Upper lobe of right lung (tissue), 1 donor: ENCODE measurements around the gene VPS18. TPM values are rescaled to one million over a fixed set of nuclear protein-coding genes. Genes with fewer than 3 reads are reported as not detected.

Experiments used
- ATAC-seq: fragments of 200-7000 bp; cut with Tn5 transposase; one replicate; pipeline ENCODE4 v1.9.1; 2020; ENCODE audit warnings: mild to moderate bottlenecking, moderate library complexity
- DNase-seq: peaks from one replicate; pipeline ENCODE4 v3.0.0-alpha.2; 2020
- H3K27ac ChIP-seq: fragments of 200-600 bp; one replicate; pipeline ENCODE4 v1.8.0; 2022
- H3K27me3 ChIP-seq: fragments of 200-600 bp; one replicate; pipeline ENCODE4 v1.8.0; 2022; ENCODE audit warnings: mild to moderate bottlenecking
- H3K36me3 ChIP-seq: fragments of 200-600 bp; one replicate; pipeline ENCODE4 v1.8.0; 2022
- H3K4me1 ChIP-seq: fragments of 200-600 bp; one replicate; pipeline ENCODE4 v1.8.0; 2022
- H3K4me3 ChIP-seq: fragments of 200-600 bp; one replicate; pipeline ENCODE4 v1.8.0; 2022; ENCODE audit warnings: mild to moderate bottlenecking
- H3K9me3 ChIP-seq: fragments of 200-600 bp; one replicate; pipeline ENCODE4 v1.8.0; 2022
- CTCF ChIP-seq: fragments of 200-600 bp; IDR thresholded peaks from one replicate; pipeline ENCODE4 v1.8.0; 2022; ENCODE audit warnings: antibody characterized with exemption
- intact Hi-C: fragments of 100-400 bp; cut with DNase I; formaldehyde crosslinking; loops from one replicate; pipeline ENCODE4 v1.11.0; 2022
- total RNA-seq: library from RNA; stranded (reverse); fragmentation: NEBNext Ultra II Directional; extraction: Animal tissue kit (Norgen Biotek cat#: 25700); gene quantifications from one replicate; pipeline ENCODE4 v1.2.1, GENCODE V29; 2021
- donor health status: DM: no; HTN: yes; CAD: no; lungs with severe emphysema.

Gene VPS18
- total RNA-seq, 1 donor from 2014 or later = 24.5 TPM

DNA sequence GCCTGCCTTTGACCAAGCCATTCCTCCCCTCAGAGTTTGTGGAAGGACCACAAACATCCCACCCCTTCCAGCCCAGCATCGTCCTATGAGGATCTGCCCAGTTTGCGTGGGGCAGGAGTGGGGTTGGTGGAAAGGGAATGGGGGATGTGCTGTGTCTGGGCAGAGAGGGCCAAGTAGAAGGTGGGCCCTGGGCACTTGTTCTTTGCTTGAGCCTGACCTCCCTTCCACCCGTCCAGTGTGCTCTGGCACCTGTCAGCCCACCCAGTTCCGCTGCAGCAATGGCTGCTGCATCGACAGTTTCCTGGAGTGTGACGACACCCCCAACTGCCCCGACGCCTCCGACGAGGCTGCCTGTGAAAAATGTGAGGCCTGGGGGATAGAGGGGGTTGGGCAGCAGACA lies 40.1 kb upstream of the VPS18 start:
- no peak overlapping the region for H3K4me3 ChIP-seq
- TF ChIP-seq CTCF = no peak
- H3K9me3 ChIP-seq = no peaks in the 10 kb centered on the region
- H3K27me3 ChIP-seq = no peaks in the 10 kb centered on the region
- H3K27ac ChIP-seq = no peak overlapping the region
- H3K4me1 ChIP-seq = no peaks in the 10 kb centered on the region
- DNase-seq = no peak
- intact Hi-C loops = no loop called here
- peaks cover 34% of the 10 kb centered on the region for H3K36me3 ChIP-seq
- ATAC-seq = no peak

DNA sequence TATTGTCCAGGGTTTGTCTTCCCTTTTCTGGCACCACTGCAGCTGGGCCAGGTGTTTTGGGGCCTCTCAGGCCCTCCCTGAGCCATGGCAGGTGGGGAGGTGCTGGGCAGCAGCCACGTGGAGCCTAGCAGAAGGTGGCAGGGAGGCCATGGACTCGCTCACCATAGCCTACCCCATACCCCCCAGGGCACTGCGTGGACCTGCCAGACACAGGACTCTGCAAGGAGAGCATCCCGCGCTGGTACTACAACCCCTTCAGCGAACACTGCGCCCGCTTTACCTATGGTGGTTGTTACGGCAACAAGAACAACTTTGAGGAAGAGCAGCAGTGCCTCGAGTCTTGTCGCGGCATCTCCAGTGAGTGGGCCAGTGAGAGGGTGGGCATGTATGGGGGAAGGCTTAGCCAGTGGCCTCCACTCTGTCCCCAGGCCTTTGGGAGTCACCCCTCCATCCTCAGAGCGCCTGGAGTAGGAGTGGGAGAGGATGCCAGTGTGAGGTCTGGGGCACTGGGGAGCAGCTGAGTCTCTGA lies 38.5 kb upstream of the VPS18 start:
- Histone ChIP-seq H3K36me3 (peaks cover 34% of the 10 kb centered on the region), H3K4me3 (no peak overlapping the region), H3K9me3 (no peaks in the 10 kb centered on the region), H3K27me3 (no peaks in the 10 kb centered on the region), H3K27ac (no peak overlapping the region), H3K4me1 (no peaks in the 10 kb centered on the region)
- ATAC-seq (no peak), DNase-seq (no peak)
- intact Hi-C loops = no loop called here
- no peak for TF ChIP-seq CTCF

DNA sequence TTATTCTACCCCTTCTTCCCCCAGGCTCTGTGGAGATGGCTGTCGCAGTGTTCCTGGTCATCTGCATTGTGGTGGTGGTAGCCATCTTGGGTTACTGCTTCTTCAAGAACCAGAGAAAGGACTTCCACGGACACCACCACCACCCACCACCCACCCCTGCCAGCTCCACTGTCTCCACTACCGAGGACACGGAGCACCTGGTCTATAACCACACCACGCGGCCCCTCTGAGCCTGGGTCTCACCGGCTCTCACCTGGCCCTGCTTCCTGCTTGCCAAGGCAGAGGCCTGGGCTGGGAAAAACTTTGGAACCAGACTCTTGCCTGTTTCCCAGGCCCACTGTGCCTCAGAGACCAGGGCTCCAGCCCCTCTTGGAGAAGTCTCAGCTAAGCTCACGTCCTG lies 37.5 kb upstream of the VPS18 start:
- intact Hi-C loops = no loop called here
- H3K36me3 ChIP-seq = peaks cover 34% of the 10 kb centered on the region

GRCh38 chr15:40857601-40858341 lies 36.5 kb upstream of the VPS18 start:
- ATAC-seq (peak; percentile 95), DNase-seq (peak; percentile 89)
- H3K27ac ChIP-seq = no peak overlapping the region
- H3K4me1 ChIP-seq = no peaks in the 10 kb centered on the region
- TF ChIP-seq CTCF = peak; percentile 91
- intact Hi-C loops = no loop called here
- H3K27me3 ChIP-seq = no peaks in the 10 kb centered on the region
- H3K36me3 ChIP-seq = peaks cover 34% of the 10 kb centered on the region
- H3K4me3 ChIP-seq = no peak overlapping the region
- no peaks in the 10 kb centered on the region for H3K9me3 ChIP-seq

More for the DNA sequence above, 37.5 kb upstream of the VPS18 start:
- ATAC-seq (no peak), DNase-seq (no peak)
- Histone ChIP-seq H3K4me1 (no peaks in the 10 kb centered on the region), H3K4me3 (no peak overlapping the region), H3K27ac (no peak overlapping the region), H3K9me3 (no peaks in the 10 kb centered on the region), H3K27me3 (no peaks in the 10 kb centered on the region)
- no peak for TF ChIP-seq CTCF

DNA sequence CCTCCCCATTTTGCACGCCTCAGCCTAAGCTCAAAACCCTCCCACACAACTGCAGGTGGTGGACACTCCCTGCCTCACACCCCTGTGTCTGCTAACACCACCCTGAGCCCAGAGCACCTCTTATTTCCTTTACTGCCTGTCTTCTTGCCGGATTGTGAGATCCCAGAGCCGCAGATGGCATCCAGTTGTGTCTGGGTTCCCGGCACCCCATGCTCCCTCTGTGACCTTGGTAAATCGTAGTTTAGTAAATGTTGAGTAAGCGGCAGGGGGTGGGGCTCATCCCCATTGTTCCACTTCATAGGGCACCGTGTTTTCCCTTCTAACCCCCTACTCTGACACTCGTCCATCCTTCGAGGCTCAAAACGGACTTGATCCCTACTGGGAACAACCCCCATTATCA lies 35.5 kb upstream of the VPS18 start:
- H3K27me3 ChIP-seq = no peaks in the 10 kb centered on the region
- DNase-seq (no peak), ATAC-seq (no peak)
- no peaks in the 10 kb centered on the region for H3K4me1 ChIP-seq
- no peak overlapping the region for H3K4me3 ChIP-seq
- no peak for TF ChIP-seq CTCF
- H3K36me3 ChIP-seq = peaks cover 27% of the 10 kb centered on the region
- intact Hi-C loops = no loop called here
- H3K9me3 ChIP-seq = no peaks in the 10 kb centered on the region
- H3K27ac ChIP-seq = no peak overlapping the region
